ENCODE measurements around the gene ZBTB43. TPM values are rescaled to one million over a fixed set of nuclear protein-coding genes. Genes with fewer than 3 reads are reported as not detected.

ZBTB43 gene
- total and polyA plus RNA-seq, 5 donors from 2014 or later: 4.5 to 38.0 (median 7.1) TPM

DNA sequence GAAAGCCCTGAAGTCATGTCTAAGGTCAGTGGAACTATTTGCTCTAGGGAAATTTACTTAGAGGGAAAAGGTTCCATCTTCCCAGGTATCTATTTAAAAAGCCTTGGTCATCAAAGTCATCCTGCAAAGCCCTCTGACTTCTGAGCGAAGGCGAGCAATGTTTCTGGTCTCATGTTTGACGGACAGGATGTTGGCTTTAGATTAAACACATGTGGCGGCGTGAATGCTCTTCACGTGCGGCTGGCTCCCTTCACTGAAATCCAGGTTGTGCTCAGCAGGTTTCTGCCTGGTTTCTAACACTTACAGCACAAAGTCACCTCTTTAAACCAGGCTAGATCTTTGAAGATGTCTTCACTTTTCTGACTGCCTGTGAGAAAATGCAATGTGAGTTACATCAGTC, 49.9 kb downstream of the ZBTB43 start:
- no peak overlapping the region for H3K27ac Mint-ChIP-seq
- H3K36me3 Mint-ChIP-seq: no peaks in the 10 kb centered on the region
- ATAC-seq (ENCODE audit: low read depth in 2 of 2) (no peak), DNase-seq (no peak)
- no peaks in the 10 kb centered on the region for H3K9me3 Mint-ChIP-seq
- Histone ChIP-seq H3K36me3 (ENCODE audit: control insufficient read depth, insufficient read depth, low read length) (no peaks in the 10 kb centered on the region), H3K27me3 (ENCODE audit: control insufficient read depth, insufficient read depth, low read length) (peaks cover 20% of the 10 kb centered on the region), H3K27ac (ENCODE audit: insufficient read depth, low read length, poor library complexity, severe bottlenecking) (no peak overlapping the region), H3K4me1 (ENCODE audit: control insufficient read depth, insufficient read depth, low read length, poor library complexity, severe bottlenecking) (peaks cover 1% of the 10 kb centered on the region), H3K4me3 (ENCODE audit: low read depth, low read length) (no peak overlapping the region), H3K9me3 (ENCODE audit: control insufficient read depth in 2 of 2, low read length in 2 of 2) (no peaks in the 10 kb centered on the region)
- H3K4me1 Mint-ChIP-seq: peaks cover 0 to 5% (median 1%) of the 10 kb centered on the region in 4 donors
- no peak overlapping the region for H3K4me3 Mint-ChIP-seq
- H3K27me3 Mint-ChIP-seq: peaks cover 59% of the 10 kb centered on the region

DNA sequence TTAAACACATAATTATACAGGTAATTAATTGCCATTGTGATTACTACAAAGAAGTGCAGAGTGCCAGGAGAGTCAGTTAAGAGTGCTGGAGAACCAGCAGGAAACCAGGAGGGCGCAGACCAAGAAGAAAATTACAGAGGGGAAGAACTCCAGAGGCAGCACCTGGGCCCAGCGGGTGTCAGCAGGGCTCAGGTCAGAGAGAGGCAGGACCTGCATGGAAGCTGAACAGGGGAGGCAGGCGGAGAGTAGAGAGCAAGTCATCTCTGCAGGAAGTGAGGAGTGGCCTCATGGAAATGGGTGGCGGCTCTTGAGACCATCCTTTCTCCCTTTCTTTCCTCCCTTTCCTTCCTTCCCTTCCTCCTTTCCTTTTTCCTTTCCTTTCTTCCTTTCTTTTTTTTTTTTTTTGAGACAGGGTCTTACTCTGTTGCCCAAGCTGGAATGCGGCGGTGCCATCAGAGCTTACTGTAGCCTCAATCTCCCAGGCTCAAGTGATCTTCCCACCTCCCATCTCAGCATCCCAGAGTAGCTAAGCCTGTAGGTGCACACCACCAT, 51.6 kb downstream of the ZBTB43 start:
- Mint-ChIP-seq H3K9me3 (no peaks in the 10 kb centered on the region), H3K27ac (no peak overlapping the region), H3K36me3 (no peaks in the 10 kb centered on the region), H3K27me3 (peaks cover 53% of the 10 kb centered on the region), H3K4me3 (no peak overlapping the region), H3K4me1 (peaks cover 2 to 9% (median 4%) of the 10 kb centered on the region in 4 donors)
- Histone ChIP-seq H3K36me3 (ENCODE audit: control insufficient read depth, insufficient read depth, low read length) (no peaks in the 10 kb centered on the region), H3K27me3 (ENCODE audit: control insufficient read depth, insufficient read depth, low read length) (peaks cover 17% of the 10 kb centered on the region), H3K9me3 (ENCODE audit: control insufficient read depth in 2 of 2, low read length in 2 of 2) (no peaks in the 10 kb centered on the region), H3K4me1 (ENCODE audit: control insufficient read depth, insufficient read depth, low read length, poor library complexity, severe bottlenecking) (peaks cover 10% of the 10 kb centered on the region), H3K4me3 (ENCODE audit: low read depth, low read length) (no peak overlapping the region), H3K27ac (ENCODE audit: insufficient read depth, low read length, poor library complexity, severe bottlenecking) (no peak overlapping the region)
- ATAC-seq (ENCODE audit: low read depth in 2 of 2) (no peak), DNase-seq (no peak)

DNA sequence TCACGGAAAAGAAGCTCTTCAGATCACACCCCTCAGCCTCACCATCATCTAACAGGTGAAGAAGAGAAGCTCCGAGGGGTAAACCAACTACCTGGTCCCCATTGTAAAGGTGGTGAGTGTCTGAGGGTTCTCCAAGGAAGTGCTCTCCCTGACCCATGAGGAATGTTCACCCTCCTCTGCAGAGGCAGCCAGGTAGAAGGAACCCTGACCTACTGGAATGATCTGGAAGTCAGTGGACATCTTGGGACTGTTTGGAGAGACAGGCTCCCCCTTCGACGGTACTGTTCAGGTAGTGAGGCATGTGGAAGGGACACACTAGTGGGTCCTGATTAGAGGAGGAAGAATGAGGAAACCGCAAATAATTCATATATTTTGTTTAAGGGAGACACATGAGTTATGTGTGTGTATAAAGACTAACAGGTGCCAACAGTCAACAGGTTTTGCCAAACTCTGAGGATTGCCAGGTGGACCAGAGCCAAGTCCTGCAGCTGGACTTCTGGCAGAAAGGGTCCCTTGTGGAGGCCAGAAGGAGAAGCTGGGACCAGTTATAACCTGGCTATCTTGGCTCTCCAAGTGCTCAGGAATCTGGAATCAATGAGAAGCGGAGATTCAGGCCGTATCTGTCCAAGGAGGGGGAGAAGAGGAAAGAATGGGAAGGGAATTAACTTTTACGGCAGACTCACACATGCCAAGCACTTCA, 52.6 kb downstream of the ZBTB43 start:
- H3K4me3 Mint-ChIP-seq: peak overlapping the region in 2 of 4 donors; percentile 59 to 90

DNA sequence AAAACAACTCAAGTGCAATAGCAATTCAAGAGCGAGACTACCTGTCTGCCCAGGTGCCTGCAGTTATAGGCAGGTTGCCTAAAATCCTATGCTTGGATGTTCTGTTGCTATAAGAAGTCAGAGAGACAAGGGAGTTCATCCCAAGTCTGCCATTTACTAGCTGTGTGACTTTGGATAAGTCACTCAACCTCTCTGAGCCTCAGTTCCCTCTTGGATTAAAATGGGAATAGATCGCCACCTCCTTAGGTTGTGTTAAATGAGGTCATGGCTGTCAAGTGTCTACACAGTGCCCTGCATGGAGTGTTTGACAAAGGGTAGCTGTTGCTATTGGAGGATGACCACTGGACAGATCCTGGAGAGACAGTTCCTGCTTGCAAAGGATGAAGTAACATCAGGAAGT, 54.3 kb downstream of the ZBTB43 start:
- H3K27ac Mint-ChIP-seq: peak overlapping the region; percentile 47 to 83 (median 66)
- no peaks in the 10 kb centered on the region for H3K9me3 Mint-ChIP-seq
- H3K27me3 Mint-ChIP-seq: peaks cover 29% of the 10 kb centered on the region
- ATAC-seq (ENCODE audit: low read depth in 2 of 2) (no peak), DNase-seq (no peak)
- peaks cover 30% of the 10 kb centered on the region for H3K4me1 ChIP-seq (ENCODE audit: control insufficient read depth, insufficient read depth, low read length, poor library complexity, severe bottlenecking)
- peaks cover 3% of the 10 kb centered on the region for H3K36me3 ChIP-seq (ENCODE audit: control insufficient read depth, insufficient read depth, low read length)
- H3K9me3 ChIP-seq (ENCODE audit: control insufficient read depth in 2 of 2, low read length in 2 of 2): no peaks in the 10 kb centered on the region
- H3K4me3 Mint-ChIP-seq: peak overlapping the region; percentile 74 to 90 (median 86)
- H3K4me1 Mint-ChIP-seq: peaks cover 12 to 34% (median 24%) of the 10 kb centered on the region in 4 donors
- H3K36me3 Mint-ChIP-seq: no peaks in the 10 kb centered on the region
- H3K27me3 ChIP-seq (ENCODE audit: control insufficient read depth, insufficient read depth, low read length): peaks cover 12% of the 10 kb centered on the region
- H3K4me3 ChIP-seq (ENCODE audit: low read depth, low read length): no peak overlapping the region
- H3K27ac ChIP-seq (ENCODE audit: insufficient read depth, low read length, poor library complexity, severe bottlenecking): no peak overlapping the region

More for the DNA sequence above, 52.6 kb downstream of the ZBTB43 start:
- no peak overlapping the region for H3K4me3 ChIP-seq (ENCODE audit: low read depth, low read length)
- peaks cover 12% of the 10 kb centered on the region for H3K27me3 ChIP-seq (ENCODE audit: control insufficient read depth, insufficient read depth, low read length)
- H3K4me1 ChIP-seq (ENCODE audit: control insufficient read depth, insufficient read depth, low read length, poor library complexity, severe bottlenecking): peaks cover 20% of the 10 kb centered on the region
- H3K27ac Mint-ChIP-seq: no peak overlapping the region
- no peaks in the 10 kb centered on the region for H3K9me3 Mint-ChIP-seq
- H3K36me3 ChIP-seq (ENCODE audit: control insufficient read depth, insufficient read depth, low read length): no peaks in the 10 kb centered on the region
- H3K9me3 ChIP-seq (ENCODE audit: control insufficient read depth in 2 of 2, low read length in 2 of 2): no peaks in the 10 kb centered on the region
- DNase-seq (no peak), ATAC-seq (ENCODE audit: low read depth in 2 of 2) (no peak)
- H3K27me3 Mint-ChIP-seq: peaks cover 45% of the 10 kb centered on the region
- no peak overlapping the region for H3K27ac ChIP-seq (ENCODE audit: insufficient read depth, low read length, poor library complexity, severe bottlenecking)
- no peaks in the 10 kb centered on the region for H3K36me3 Mint-ChIP-seq
- peaks cover 11 to 19% (median 13%) of the 10 kb centered on the region in 4 donors for H3K4me1 Mint-ChIP-seq

DNA sequence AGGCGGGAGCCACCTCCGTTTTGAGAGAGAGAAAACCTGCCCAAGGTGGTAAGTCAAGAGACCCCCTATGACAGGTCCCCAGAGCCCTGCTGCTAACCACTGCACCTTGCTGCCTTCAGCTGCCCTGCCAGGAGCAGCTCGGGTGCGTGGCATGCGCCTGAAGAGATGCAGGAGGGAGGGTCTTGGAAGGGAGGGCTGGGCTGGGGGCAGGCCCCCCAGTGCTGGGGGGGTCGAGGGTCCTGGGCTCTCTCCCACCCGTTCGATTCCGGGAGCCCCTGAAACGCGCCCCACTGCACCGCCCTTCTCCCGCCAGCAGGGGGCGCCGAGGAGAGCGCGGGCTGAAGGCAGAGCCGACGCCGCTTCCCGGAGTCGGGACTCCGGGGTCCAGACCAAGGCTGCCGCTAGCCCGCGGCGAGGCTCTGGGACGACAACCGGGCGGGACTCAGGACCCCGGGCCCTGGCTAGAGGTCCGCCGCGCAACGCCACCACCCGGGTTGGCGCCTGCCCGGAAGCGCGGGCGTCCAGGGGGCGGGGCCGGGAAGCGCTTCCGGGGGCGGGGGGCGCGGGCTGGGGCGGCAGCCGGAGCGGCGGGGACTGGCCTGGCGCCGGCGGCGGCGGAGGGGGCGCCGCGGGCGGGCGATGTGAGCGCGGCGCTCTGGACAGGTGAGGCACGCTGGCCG, 55.4 kb downstream of the ZBTB43 start, which contains the start of gene ZBTB34:
Gene ZBTB34 (plus strand): TSS at position 563 of the 680 bp plus-strand sequence. CDS start 18,761 bp downstream, outside the sequence.
- Mint-ChIP-seq H3K4me1 (peaks cover 12 to 37% (median 26%) of the 10 kb centered on the region in 4 donors), H3K36me3 (no peaks in the 10 kb centered on the region), H3K27me3 (peaks cover 20% of the 10 kb centered on the region), H3K4me3 (peak within 1 kb of the TSS; percentile 90 to 97 (median 92)), H3K9me3 (no peaks in the 10 kb centered on the region), H3K27ac (peak within 1 kb of the TSS; percentile 76 to 93 (median 83))
- DNase-seq: peak; percentile 66 to 80 (median 67)
- Histone ChIP-seq H3K36me3 (ENCODE audit: control insufficient read depth, insufficient read depth, low read length) (peaks cover 7% of the 10 kb centered on the region), H3K9me3 (ENCODE audit: control insufficient read depth in 2 of 2, low read length in 2 of 2) (no peaks in the 10 kb centered on the region), H3K4me3 (ENCODE audit: low read depth, low read length) (peak within 1 kb of the TSS; percentile 72), H3K4me1 (ENCODE audit: control insufficient read depth, insufficient read depth, low read length, poor library complexity, severe bottlenecking) (peaks cover 30% of the 10 kb centered on the region), H3K27ac (ENCODE audit: insufficient read depth, low read length, poor library complexity, severe bottlenecking) (peak within 1 kb of the TSS; percentile 72), H3K27me3 (ENCODE audit: control insufficient read depth, insufficient read depth, low read length) (peaks cover 5% of the 10 kb centered on the region)
- peak; percentile 72 to 76 for ATAC-seq (ENCODE audit: low read depth in 2 of 2)

DNA sequence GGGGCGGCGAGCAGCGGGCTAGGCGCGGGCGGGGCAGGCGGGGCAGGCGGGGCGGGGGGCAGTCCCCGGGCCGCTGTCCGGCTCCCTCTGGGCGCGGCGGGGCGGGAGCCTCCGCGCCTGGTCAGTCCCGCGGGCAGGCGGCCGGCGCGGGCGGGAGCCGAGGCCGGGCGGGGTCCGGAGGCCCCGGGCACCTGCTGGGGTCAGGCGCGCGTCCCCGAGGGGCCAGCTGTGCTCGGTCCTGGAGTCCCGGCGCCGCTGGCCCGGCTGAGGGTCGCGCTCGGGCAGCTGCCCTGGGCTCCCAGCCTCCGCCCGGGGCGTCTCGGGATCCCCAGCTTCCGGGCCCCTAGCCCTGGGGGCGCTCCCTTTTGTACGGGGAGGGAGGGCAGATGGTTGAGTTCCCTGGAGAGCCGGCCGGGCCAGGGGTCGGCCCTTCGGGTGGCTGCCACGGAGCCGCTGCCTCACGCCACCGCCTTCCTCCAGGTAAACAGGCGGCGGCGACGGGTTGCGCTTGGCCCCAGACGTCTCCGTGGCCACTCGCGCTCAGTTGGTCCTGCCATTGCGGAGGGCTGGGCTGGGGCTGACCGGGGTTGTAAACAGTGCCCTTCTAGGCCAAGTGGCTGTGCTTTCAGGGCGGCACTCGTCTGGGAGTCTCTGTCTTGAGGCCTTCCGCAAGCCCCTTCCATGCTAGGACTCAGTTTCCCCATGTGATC, 56.1 kb downstream of the ZBTB43 start:
- Histone ChIP-seq H3K4me3 (ENCODE audit: low read depth, low read length) (peak overlapping the region; percentile 72), H3K9me3 (ENCODE audit: control insufficient read depth in 2 of 2, low read length in 2 of 2) (no peaks in the 10 kb centered on the region), H3K27ac (ENCODE audit: insufficient read depth, low read length, poor library complexity, severe bottlenecking) (peak overlapping the region; percentile 20), H3K27me3 (ENCODE audit: control insufficient read depth, insufficient read depth, low read length) (peaks cover 5% of the 10 kb centered on the region), H3K36me3 (ENCODE audit: control insufficient read depth, insufficient read depth, low read length) (peaks cover 11% of the 10 kb centered on the region), H3K4me1 (ENCODE audit: control insufficient read depth, insufficient read depth, low read length, poor library complexity, severe bottlenecking) (peaks cover 30% of the 10 kb centered on the region)
- peak overlapping the region; percentile 83 to 97 (median 92) for H3K4me3 Mint-ChIP-seq
- peaks cover 20% of the 10 kb centered on the region for H3K27me3 Mint-ChIP-seq
- peak in 2 of 3 donors; percentile 1 to 16 for DNase-seq
- peak overlapping the region; percentile 25 to 93 (median 76) for H3K27ac Mint-ChIP-seq
- H3K4me1 Mint-ChIP-seq: peaks cover 12 to 37% (median 27%) of the 10 kb centered on the region in 4 donors
- no peaks in the 10 kb centered on the region for H3K9me3 Mint-ChIP-seq
- peak; percentile 14 to 15 for ATAC-seq (ENCODE audit: low read depth in 2 of 2)
- no peaks in the 10 kb centered on the region for H3K36me3 Mint-ChIP-seq

DNA sequence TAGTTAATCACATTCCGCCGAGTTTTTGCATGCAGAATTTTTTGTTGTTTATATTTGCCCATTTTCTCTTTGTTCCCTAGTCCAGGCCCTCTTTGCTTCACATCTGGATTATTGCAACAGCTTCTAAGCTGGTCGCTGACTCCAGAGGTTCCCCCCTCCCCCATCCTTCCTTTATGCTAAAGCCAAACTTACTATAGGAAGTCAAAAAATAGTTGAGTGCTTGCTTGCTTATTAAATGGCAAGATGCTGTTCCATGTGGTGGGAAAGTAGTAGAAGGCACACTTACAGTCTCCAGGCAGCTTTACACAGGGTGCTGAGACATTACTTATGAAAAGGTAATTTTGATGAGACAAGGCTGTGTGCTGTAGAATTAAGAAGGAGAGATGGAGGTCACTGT, 56.9 kb downstream of the ZBTB43 start:
- H3K4me3 ChIP-seq (ENCODE audit: low read depth, low read length): peak overlapping the region; percentile 72
- DNase-seq (peak in 2 of 3 donors; percentile 4 to 50), ATAC-seq (ENCODE audit: low read depth in 2 of 2) (no peak)
- peak overlapping the region; percentile 83 to 97 (median 92) for H3K4me3 Mint-ChIP-seq
- no peaks in the 10 kb centered on the region for H3K9me3 ChIP-seq (ENCODE audit: control insufficient read depth in 2 of 2, low read length in 2 of 2)
- peaks cover 17% of the 10 kb centered on the region for H3K27me3 Mint-ChIP-seq
- peaks cover 30% of the 10 kb centered on the region for H3K4me1 ChIP-seq (ENCODE audit: control insufficient read depth, insufficient read depth, low read length, poor library complexity, severe bottlenecking)
- peaks cover 6% of the 10 kb centered on the region for H3K36me3 Mint-ChIP-seq
- H3K27ac ChIP-seq (ENCODE audit: insufficient read depth, low read length, poor library complexity, severe bottlenecking): no peak overlapping the region
- H3K27me3 ChIP-seq (ENCODE audit: control insufficient read depth, insufficient read depth, low read length): peaks cover 3% of the 10 kb centered on the region
- H3K27ac Mint-ChIP-seq: peak overlapping the region; percentile 76 to 93 (median 85)
- peaks cover 17% of the 10 kb centered on the region for H3K36me3 ChIP-seq (ENCODE audit: control insufficient read depth, insufficient read depth, low read length)
- H3K4me1 Mint-ChIP-seq: peaks cover 12 to 40% (median 30%) of the 10 kb centered on the region in 4 donors
- peaks cover 0 to under 1% (median 0%) of the 10 kb centered on the region in 7 donors for H3K9me3 Mint-ChIP-seq
